Trophoblast cell (in vitro differentiated cells and primary cell): ENCODE data around the gene ASAH2.

Source experiments
- DNase-seq, 2 donors: peaks; one replicate each; pipeline ENCODE4 v3.0.0-alpha.2; 2016
- H2AFZ ChIP-seq: 2 replicates; pipeline ENCODE4 v1.6.1; 2013; ENCODE audit warnings: low read length, moderate library complexity, mild to moderate bottlenecking; ENCODE audit not compliant: insufficient read depth, poor library complexity
- H2AK5ac ChIP-seq: 2 replicates; pipeline ENCODE4 v1.6.1; 2013; ENCODE audit warnings: mild to moderate bottlenecking, low read length
- H2BK120ac ChIP-seq: 2 replicates; pipeline ENCODE4 v1.6.1; 2013; ENCODE audit warnings: low read length, mild to moderate bottlenecking, moderate library complexity; ENCODE audit not compliant: insufficient read depth, poor library complexity
- H2BK12ac ChIP-seq: 2 replicates; pipeline ENCODE4 v1.6.1; 2013; ENCODE audit warnings: mild to moderate bottlenecking, low read length, moderate library complexity
- H2BK5ac ChIP-seq: 2 replicates; pipeline ENCODE4 v1.6.1; 2013; ENCODE audit warnings: low read length, low read depth, moderate library complexity, mild to moderate bottlenecking; ENCODE audit not compliant: poor library complexity
- H3K14ac ChIP-seq: 2 replicates; pipeline ENCODE4 v1.6.1; 2013; ENCODE audit warnings: mild to moderate bottlenecking, low read length
- H3K18ac ChIP-seq: 2 replicates; pipeline ENCODE4 v1.6.1; 2013; ENCODE audit warnings: mild to moderate bottlenecking, low read length
- H3K23ac ChIP-seq: 2 replicates; pipeline ENCODE4 v1.6.1; 2013; ENCODE audit warnings: low read length
- H3K27ac ChIP-seq: 2 replicates; pipeline ENCODE4 v1.5.1; 2013; ENCODE audit warnings: low read depth, mild to moderate bottlenecking, inconsistent platforms, low read length, moderate library complexity
- H3K27me3 ChIP-seq: 2 replicates; pipeline ENCODE4 v1.6.1; 2013; ENCODE audit warnings: inconsistent platforms, mild to moderate bottlenecking, low read length, moderate library complexity; ENCODE audit not compliant: insufficient read depth
- H3K36me3 ChIP-seq, 2 experiments: 1 replicate in 1 of 2; 2 replicates in 1 of 2; pipeline ENCODE4 v1.6.1; 2013; ENCODE audit warnings: low read length in 2 of 2, mild to moderate bottlenecking in 2 of 2, moderate library complexity in 1 of 2; ENCODE audit not compliant: insufficient read depth in 2 of 2, control insufficient read depth in 1 of 2
- H3K4ac ChIP-seq: 2 replicates; pipeline ENCODE4 v1.6.1; 2013; ENCODE audit warnings: low read depth, mild to moderate bottlenecking, low read length, moderate library complexity
- H3K4me1 ChIP-seq, 2 experiments: 1 replicate in 1 of 2; 2 replicates in 1 of 2; pipeline ENCODE4 v1.6.1; 2013; ENCODE audit warnings: low read length in 2 of 2, mild to moderate bottlenecking in 2 of 2, moderate library complexity in 1 of 2; ENCODE audit not compliant: insufficient read depth in 2 of 2, control insufficient read depth in 1 of 2
- H3K4me2 ChIP-seq: 2 replicates; pipeline ENCODE4 v1.6.1; 2013; ENCODE audit warnings: inconsistent platforms, mild to moderate bottlenecking, low read length, moderate library complexity
- H3K4me3 ChIP-seq: 2 replicates; pipeline ENCODE4 v1.5.1; 2013; ENCODE audit warnings: mild to moderate bottlenecking, low read depth, low read length, inconsistent platforms
- H3K79me1 ChIP-seq: one replicate; pipeline ENCODE4 v1.6.1; 2013; ENCODE audit warnings: low read length
- H3K79me2 ChIP-seq: 2 replicates; pipeline ENCODE4 v1.6.1; 2013; ENCODE audit warnings: low read length, mild to moderate bottlenecking; ENCODE audit not compliant: control insufficient read depth, insufficient read depth, poor library complexity
- H3K9ac ChIP-seq: 2 replicates; pipeline ENCODE4 v1.6.1; 2013; ENCODE audit warnings: mild to moderate bottlenecking, low read length
- H3K9me3 ChIP-seq: 2 replicates; pipeline ENCODE4 v1.6.1; 2013; ENCODE audit warnings: low read depth, mild to moderate bottlenecking, control low read depth, inconsistent platforms, low read length; ENCODE audit not compliant: insufficient read depth
- H4K12ac ChIP-seq: 2 replicates; pipeline ENCODE4 v1.6.1; 2013; ENCODE audit warnings: low read depth, mild to moderate bottlenecking, low read length, moderate library complexity
- H4K8ac ChIP-seq: 2 replicates; pipeline ENCODE4 v1.6.1; 2013; ENCODE audit warnings: low read depth, mild to moderate bottlenecking, low read length, moderate library complexity
- H4K91ac ChIP-seq: one replicate; pipeline ENCODE4 v1.6.1; 2013; ENCODE audit warnings: low read depth, mild to moderate bottlenecking, low read length, moderate library complexity
- WGBS: extraction: QIAGEN DNeasy Blood & Tissue Kit; methylation state at CpG from one replicate; pipeline ENCODE4 v1.1.7; 2013; ENCODE audit warnings: missing lambda C conversion rate; ENCODE audit not compliant: insufficient read length, insufficient coverage; ENCODE audit errors: extremely low coverage; 5-methylcytosine and 5-hydroxymethylcytosine counted together

Gene ASAH2

GRCh38 chr10:50224330-50224952, 26.9 kb downstream of the ASAH2 start:
- no CpG with 5 or more reads among the region's 6 CpGs for WGBS
- Histone ChIP-seq H3K36me3 (no peaks in the 10 kb centered on the region), H2AK5ac (no peak overlapping the region), H3K9me3 (no peaks in the 10 kb centered on the region), H4K8ac (no peak overlapping the region), H3K79me2 (no peaks in the 10 kb centered on the region), H3K4ac (no peak overlapping the region), H3K4me1 (no peaks in the 10 kb centered on the region), H3K14ac (no peak overlapping the region), H4K91ac (no peak overlapping the region), H3K23ac (no peak overlapping the region), H2BK120ac (no peak overlapping the region), H3K27me3 (no peaks in the 10 kb centered on the region), H4K12ac (no peak overlapping the region), H3K4me2 (no peak overlapping the region), H3K4me3 (no peak overlapping the region), H3K27ac (no peak overlapping the region), H3K18ac (no peak overlapping the region), H2BK5ac (no peak overlapping the region), H3K79me1 (no peaks in the 10 kb centered on the region), H3K9ac (no peak overlapping the region), H2BK12ac (no peak overlapping the region), H2AFZ (no peak overlapping the region)
- DNase-seq = peak; percentile 78 to 84

- H2BK120ac ChIP-seq = no peak overlapping the region
- H3K9me3 ChIP-seq = no peaks in the 10 kb centered on the region
- no CpG with 5 or more reads among the region's 2 CpGs for WGBS
- H4K91ac ChIP-seq = no peak overlapping the region
- no peak overlapping the region for H3K9ac ChIP-seq
- no peak overlapping the region for H4K8ac ChIP-seq
- H3K18ac ChIP-seq = no peak overlapping the region
- no peak overlapping the region for H2AFZ ChIP-seq
- no peaks in the 10 kb centered on the region for H3K27me3 ChIP-seq
- no peak overlapping the region for H3K23ac ChIP-seq
- no peak overlapping the region for H2AK5ac ChIP-seq
- no peak overlapping the region for H2BK5ac ChIP-seq
- no peak overlapping the region for H3K14ac ChIP-seq
- no peak overlapping the region for H3K4me3 ChIP-seq
- no peaks in the 10 kb centered on the region for H3K79me1 ChIP-seq
- no peak for DNase-seq
- H3K79me2 ChIP-seq = no peaks in the 10 kb centered on the region
- no peak overlapping the region for H3K27ac ChIP-seq
- no peaks in the 10 kb centered on the region for H3K4me1 ChIP-seq
- no peak overlapping the region for H4K12ac ChIP-seq
- no peaks in the 10 kb centered on the region for H3K36me3 ChIP-seq
- H3K4ac ChIP-seq = no peak overlapping the region
- H3K4me2 ChIP-seq = no peak overlapping the region
- no peak overlapping the region for H2BK12ac ChIP-seq
These were observed 29.1 kb downstream of the ASAH2 start for GRCh38 chr10:50222199-50222598.

- no peak overlapping the region for H3K4me3 ChIP-seq
- H3K27ac ChIP-seq = no peak overlapping the region
- no peak overlapping the region for H3K4me2 ChIP-seq
- no peak overlapping the region for H3K4ac ChIP-seq
- H2BK12ac ChIP-seq = no peak overlapping the region
- H3K9ac ChIP-seq = no peak overlapping the region
- no peak overlapping the region for H3K14ac ChIP-seq
- H2AFZ ChIP-seq = no peak overlapping the region
- H3K36me3 ChIP-seq = no peaks in the 10 kb centered on the region
- H4K91ac ChIP-seq = no peak overlapping the region
- H3K23ac ChIP-seq = no peak overlapping the region
- no CpG with 5 or more reads among the region's 1 CpG for WGBS
- H2AK5ac ChIP-seq = no peak overlapping the region
- H2BK5ac ChIP-seq = no peak overlapping the region
- no peak overlapping the region for H4K8ac ChIP-seq
- no peak overlapping the region for H4K12ac ChIP-seq
- DNase-seq = no peak
- no peaks in the 10 kb centered on the region for H3K4me1 ChIP-seq
- H3K79me2 ChIP-seq = no peaks in the 10 kb centered on the region
- no peaks in the 10 kb centered on the region for H3K79me1 ChIP-seq
- H2BK120ac ChIP-seq = no peak overlapping the region
- H3K18ac ChIP-seq = no peak overlapping the region
- no peaks in the 10 kb centered on the region for H3K27me3 ChIP-seq
- H3K9me3 ChIP-seq = no peaks in the 10 kb centered on the region
These were observed 29.8 kb downstream of the ASAH2 start for GRCh38 chr10:50221470-50221869.

- Histone ChIP-seq H3K9me3 (no peaks in the 10 kb centered on the region), H3K4me3 (no peak overlapping the region), H4K8ac (no peak overlapping the region), H4K12ac (no peak overlapping the region), H3K79me2 (no peaks in the 10 kb centered on the region), H3K23ac (peak overlapping the region; percentile 11), H3K27me3 (no peaks in the 10 kb centered on the region), H3K27ac (no peak overlapping the region), H2AK5ac (no peak overlapping the region), H3K4me1 (no peaks in the 10 kb centered on the region), H2BK5ac (no peak overlapping the region), H3K79me1 (no peaks in the 10 kb centered on the region), H3K4me2 (no peak overlapping the region), H2BK12ac (no peak overlapping the region), H3K14ac (no peak overlapping the region), H3K9ac (no peak overlapping the region), H3K36me3 (no peaks in the 10 kb centered on the region), H4K91ac (no peak overlapping the region), H2BK120ac (no peak overlapping the region), H2AFZ (no peak overlapping the region), H3K18ac (no peak overlapping the region), H3K4ac (no peak overlapping the region)
- DNase-seq = peak in 1 of 2 donors; percentile 3
- WGBS = no CpG with 5 or more reads among the region's 2 CpGs
These were observed 31.7 kb downstream of the ASAH2 start for GRCh38 chr10:50219646-50220045.
